Gastroesophageal sphincter (tissue), 3 donors: Measurements from ENCODE around the gene GPR137B.

Experiments used
- EP300 ChIP-seq: sonication (generic); formaldehyde crosslinking; IDR thresholded peaks from one replicate; pipeline ENCODE4 v1.6.1; 2017; ENCODE audit warnings: antibody characterized with exemption, mild to moderate bottlenecking
- POLR2A ChIP-seq, 2 donors: fragments of 450-650 bp; IDR thresholded peaks; one replicate each; pipeline ENCODE4 v1.6.1; 2017; ENCODE audit warnings: antibody characterized with exemption in 2 of 2, mild to moderate bottlenecking in 2 of 2, moderate library complexity in 1 of 2
- TF ChIP-seq, protein P1 (sequence below), 4 experiments: fragments of 200-600 bp in 2 of 4; fragments of 450-650 bp in 2 of 4; sonication (generic) in 1 of 4; IDR thresholded peaks; one replicate each; pipeline ENCODE4 v1.5.1; 2017 to 2019; ENCODE audit warnings: antibody characterized with exemption in 4 of 4, mild to moderate bottlenecking in 2 of 4, moderate library complexity in 2 of 4

- TF ChIP-seq, protein P1, sequence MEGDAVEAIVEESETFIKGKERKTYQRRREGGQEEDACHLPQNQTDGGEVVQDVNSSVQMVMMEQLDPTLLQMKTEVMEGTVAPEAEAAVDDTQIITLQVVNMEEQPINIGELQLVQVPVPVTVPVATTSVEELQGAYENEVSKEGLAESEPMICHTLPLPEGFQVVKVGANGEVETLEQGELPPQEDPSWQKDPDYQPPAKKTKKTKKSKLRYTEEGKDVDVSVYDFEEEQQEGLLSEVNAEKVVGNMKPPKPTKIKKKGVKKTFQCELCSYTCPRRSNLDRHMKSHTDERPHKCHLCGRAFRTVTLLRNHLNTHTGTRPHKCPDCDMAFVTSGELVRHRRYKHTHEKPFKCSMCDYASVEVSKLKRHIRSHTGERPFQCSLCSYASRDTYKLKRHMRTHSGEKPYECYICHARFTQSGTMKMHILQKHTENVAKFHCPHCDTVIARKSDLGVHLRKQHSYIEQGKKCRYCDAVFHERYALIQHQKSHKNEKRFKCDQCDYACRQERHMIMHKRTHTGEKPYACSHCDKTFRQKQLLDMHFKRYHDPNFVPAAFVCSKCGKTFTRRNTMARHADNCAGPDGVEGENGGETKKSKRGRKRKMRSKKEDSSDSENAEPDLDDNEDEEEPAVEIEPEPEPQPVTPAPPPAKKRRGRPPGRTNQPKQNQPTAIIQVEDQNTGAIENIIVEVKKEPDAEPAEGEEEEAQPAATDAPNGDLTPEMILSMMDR (IDR thresholded peaks at IDR 0.05), result no peak
- TF ChIP-seq POLR2A (IDR thresholded peaks at IDR 0.05) (no peak), EP300 (no peak)
These were observed 59.4 kb downstream of the GPR137B start for GRCh38 chr1:236201786-236202185.
